Testis (tissue), 3 donors: ENCODE measurements around the gene SEC24C. TPM values are rescaled to one million over a fixed set of nuclear protein-coding genes. Genes with fewer than 3 reads are reported as not detected.
A peak's percentile ranks its signal among the peaks of the same experiment; 100 is the strongest.

Experiments used
- DNase-seq: peaks from one replicate; pipeline ENCODE4 v3.0.0-alpha.2; 2019
- H3K27ac ChIP-seq, 2 donors: fragments of 200-600 bp; sonication (generic); one replicate each; pipeline ENCODE4 v1.5.1; 2019
- H3K27me3 ChIP-seq: fragments of 200-600 bp; sonication (generic); one replicate; pipeline ENCODE4 v1.5.1; 2019
- H3K36me3 ChIP-seq: fragments of 200-600 bp; sonication (generic); one replicate; pipeline ENCODE4 v1.5.1; 2017; ENCODE audit warnings: low read depth; ENCODE audit errors: missing control alignments
- H3K4me1 ChIP-seq: fragments of 200-600 bp; sonication (generic); one replicate; pipeline ENCODE4 v1.5.1; 2019
- H3K4me3 ChIP-seq, 2 donors: fragments of 200-600 bp; sonication (generic); one replicate each; pipeline ENCODE4 v1.5.1; 2017 to 2019
- H3K9me3 ChIP-seq: fragments of 200-600 bp; sonication (generic); one replicate; pipeline ENCODE4 v1.5.1; 2017
- POLR2A ChIP-seq: fragments of 450-650 bp; IDR thresholded peaks from one replicate; pipeline ENCODE4 v1.6.1; 2017; ENCODE audit warnings: antibody characterized with exemption, mild to moderate bottlenecking, moderate library complexity
- WGBS, 2 donors: methylation state at CpG; one replicate each; pipeline ENCODE4 v1.1.5; 2018; 5-methylcytosine and 5-hydroxymethylcytosine counted together
- intact Hi-C: fragments of 100-400 bp; cut with DNase I; formaldehyde crosslinking; loops from one replicate; pipeline ENCODE4 v1.15.1; 2023; ENCODE audit warnings: low total_unique reads
- polyA plus RNA-seq: library from polyadenylated mRNA; stranded (reverse); fragments of 350-450 nt; fragmentation: Illumina TruSeq; extraction: RNeasy Lipid Tissue Mini Kit (QIAGEN cat#74804); gene quantifications from one replicate; pipeline ENCODE4 v1.2.3, GENCODE V29; 2014; ENCODE audit warnings: low read depth, low replicate concordance; ENCODE audit not compliant: insufficient read depth
- total RNA-seq, 2 donors: library from RNA; depleted of rRNA; stranded (reverse); fragments of >200 nt; gene quantifications; one replicate each; pipeline ENCODE4 v1.2.3, GENCODE V29; 2016
- TF ChIP-seq, protein P1 (sequence below), 3 experiments: fragments of 450-650 bp in 2 of 3; fragments of 200-600 bp in 1 of 3; sonication (generic) in 1 of 3; IDR thresholded peaks; one replicate each; pipeline ENCODE4 v1.5.1; 2016 to 2019; ENCODE audit warnings: antibody characterized with exemption in 3 of 3, mild to moderate bottlenecking in 2 of 3, moderate library complexity in 1 of 3

The SEC24C gene
- total and polyA plus RNA-seq, 3 donors from 2014 or later: 77.8 to 92.4 (median 82.0) TPM

GRCh38 chr10:73816917-73817729, 73.0 kb downstream of the SEC24C start:
- intact Hi-C loops: no loop called here
- Histone ChIP-seq H3K9me3 (no peaks in the 10 kb centered on the region), H3K4me3 (no peak overlapping the region), H3K27me3 (no peaks in the 10 kb centered on the region), H3K27ac (peak overlapping the region in 1 of 2 donors; percentile 35), H3K4me1 (no peaks in the 10 kb centered on the region), H3K36me3 (no peaks in the 10 kb centered on the region)
- no peak for TF ChIP-seq POLR2A
- TF ChIP-seq, protein P1, sequence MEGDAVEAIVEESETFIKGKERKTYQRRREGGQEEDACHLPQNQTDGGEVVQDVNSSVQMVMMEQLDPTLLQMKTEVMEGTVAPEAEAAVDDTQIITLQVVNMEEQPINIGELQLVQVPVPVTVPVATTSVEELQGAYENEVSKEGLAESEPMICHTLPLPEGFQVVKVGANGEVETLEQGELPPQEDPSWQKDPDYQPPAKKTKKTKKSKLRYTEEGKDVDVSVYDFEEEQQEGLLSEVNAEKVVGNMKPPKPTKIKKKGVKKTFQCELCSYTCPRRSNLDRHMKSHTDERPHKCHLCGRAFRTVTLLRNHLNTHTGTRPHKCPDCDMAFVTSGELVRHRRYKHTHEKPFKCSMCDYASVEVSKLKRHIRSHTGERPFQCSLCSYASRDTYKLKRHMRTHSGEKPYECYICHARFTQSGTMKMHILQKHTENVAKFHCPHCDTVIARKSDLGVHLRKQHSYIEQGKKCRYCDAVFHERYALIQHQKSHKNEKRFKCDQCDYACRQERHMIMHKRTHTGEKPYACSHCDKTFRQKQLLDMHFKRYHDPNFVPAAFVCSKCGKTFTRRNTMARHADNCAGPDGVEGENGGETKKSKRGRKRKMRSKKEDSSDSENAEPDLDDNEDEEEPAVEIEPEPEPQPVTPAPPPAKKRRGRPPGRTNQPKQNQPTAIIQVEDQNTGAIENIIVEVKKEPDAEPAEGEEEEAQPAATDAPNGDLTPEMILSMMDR (IDR thresholded peaks at IDR 0.05): no peak
- 83 to 84% methylated on average over 10 of the region's 10 CpGs for WGBS, 2 donors
- DNase-seq: no peak

DNA sequence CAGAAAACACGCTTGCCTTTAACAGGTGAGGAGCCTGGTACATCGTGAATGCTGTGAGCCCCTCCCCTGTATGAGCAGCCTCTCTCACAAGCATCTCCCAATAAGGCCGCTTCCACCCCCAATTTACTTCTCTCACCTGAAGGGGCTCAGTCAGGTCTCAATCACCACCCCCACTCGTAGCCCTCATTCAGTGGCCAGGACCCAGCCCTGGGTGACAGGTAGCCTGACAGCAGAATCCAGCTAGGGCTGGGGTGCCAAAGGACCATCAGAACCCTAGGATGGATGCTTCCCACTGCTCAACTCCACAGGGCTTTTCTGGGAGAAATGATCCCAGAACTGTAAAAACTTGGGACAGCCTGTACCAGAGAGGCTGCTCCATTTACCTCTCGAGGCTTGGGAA, 73.7 kb downstream of the SEC24C start:
- Histone ChIP-seq H3K4me1 (no peaks in the 10 kb centered on the region), H3K27ac (no peak overlapping the region), H3K27me3 (no peaks in the 10 kb centered on the region), H3K9me3 (no peaks in the 10 kb centered on the region), H3K36me3 (no peaks in the 10 kb centered on the region), H3K4me3 (no peak overlapping the region)
- TF ChIP-seq POLR2A: no peak
- TF ChIP-seq, protein P1 (IDR thresholded peaks at IDR 0.05): no peak
- WGBS, 2 donors: 88 to 94% methylated on average over 4 to 5 of the region's 5 CpGs
- intact Hi-C loops: no loop called here
- DNase-seq: no peak

GRCh38 chr10:73818402-73818801, 74.2 kb downstream of the SEC24C start:
- TF ChIP-seq, protein P1 (IDR thresholded peaks at IDR 0.05): no peak
- TF ChIP-seq POLR2A: no peak
- H3K27ac ChIP-seq: no peak overlapping the region

GRCh38 chr10:73819081-73819480, 74.9 kb downstream of the SEC24C start:
- DNase-seq: no peak
- intact Hi-C loops: no loop called here
- Histone ChIP-seq H3K4me3 (no peak overlapping the region), H3K27me3 (no peaks in the 10 kb centered on the region), H3K4me1 (no peaks in the 10 kb centered on the region), H3K27ac (no peak overlapping the region), H3K9me3 (no peaks in the 10 kb centered on the region), H3K36me3 (no peaks in the 10 kb centered on the region)
- no peak for TF ChIP-seq POLR2A
- TF ChIP-seq, protein P1 (IDR thresholded peaks at IDR 0.05): no peak
- WGBS, 2 donors: 73 to 81% methylated on average over 5 of the region's 5 CpGs

More at GRCh38 chr10:73818402-73818801, 74.2 kb downstream of the SEC24C start:
- no peak for DNase-seq
- WGBS, 2 donors: 85 to 100% methylated on average over 2 to 10 of the region's 10 CpGs
- H3K9me3 ChIP-seq: no peaks in the 10 kb centered on the region
- H3K36me3 ChIP-seq: no peaks in the 10 kb centered on the region
- no peak overlapping the region for H3K4me3 ChIP-seq
- H3K27me3 ChIP-seq: no peaks in the 10 kb centered on the region
- no peaks in the 10 kb centered on the region for H3K4me1 ChIP-seq
- intact Hi-C loops: no loop called here
